Parathyroid adenoma (tissue), 2 donors: Measurements from ENCODE around the gene COMMD6.

Source experiments
- H2AFZ ChIP-seq: fragments of 300-600 bp; sonication (generic); one replicate; pipeline ENCODE4 v1.7.0; 2017; ENCODE audit warnings: antibody characterized with exemption, mild to moderate bottlenecking
- H3K27ac ChIP-seq: fragments of 300-600 bp; sonication (generic); one replicate; pipeline ENCODE4 v1.7.0; 2017
- H3K27me3 ChIP-seq: fragments of 300-600 bp; sonication (generic); one replicate; pipeline ENCODE4 v1.7.0; 2017; ENCODE audit warnings: low read length; ENCODE audit not compliant: control insufficient read depth, insufficient read depth
- H3K36me3 ChIP-seq: fragments of 300-600 bp; sonication (generic); one replicate; pipeline ENCODE4 v1.7.0; 2017; ENCODE audit warnings: low read length; ENCODE audit not compliant: control insufficient read depth, insufficient read depth
- H3K4me1 ChIP-seq: fragments of 300-600 bp; sonication (generic); one replicate; pipeline ENCODE4 v1.7.0; 2017; ENCODE audit warnings: control low read depth
- H3K4me2 ChIP-seq: fragments of 300-600 bp; sonication (generic); one replicate; pipeline ENCODE4 v1.7.0; 2017; ENCODE audit warnings: low read length
- H3K4me3 ChIP-seq: fragments of 300-600 bp; sonication (generic); one replicate; pipeline ENCODE4 v1.7.0; 2017; ENCODE audit warnings: low read depth, low read length
- H3K79me2 ChIP-seq: fragments of 300-600 bp; sonication (generic); one replicate; pipeline ENCODE4 v1.7.0; 2017; ENCODE audit warnings: control low read depth
- H3K9ac ChIP-seq: fragments of 300-600 bp; sonication (generic); one replicate; pipeline ENCODE4 v1.7.0; 2017; ENCODE audit warnings: mild to moderate bottlenecking
- H3K9me3 ChIP-seq: fragments of 300-600 bp; sonication (generic); one replicate; pipeline ENCODE4 v1.7.0; 2017; ENCODE audit warnings: low read length; ENCODE audit not compliant: control insufficient read depth
- CTCF ChIP-seq: fragments of 300-600 bp; sonication (generic); IDR thresholded peaks from one replicate; pipeline ENCODE4 v1.7.0; 2017; ENCODE audit warnings: antibody characterized with exemption, mild to moderate bottlenecking
- donor health status: primary hyperparathyroidism.

COMMD6 gene

GRCh38 chr13:75579529-75579928 lies 41.9 kb upstream of the COMMD6 start:
- H3K4me1 ChIP-seq: no peaks in the 10 kb centered on the region
- no peak overlapping the region for H2AFZ ChIP-seq
- no peak for TF ChIP-seq CTCF
- no peak overlapping the region for H3K9ac ChIP-seq
- no peaks in the 10 kb centered on the region for H3K9me3 ChIP-seq
- no peak overlapping the region for H3K4me3 ChIP-seq
- H3K27me3 ChIP-seq: no peaks in the 10 kb centered on the region
- no peaks in the 10 kb centered on the region for H3K36me3 ChIP-seq
- H3K27ac ChIP-seq: no peak overlapping the region
- no peaks in the 10 kb centered on the region for H3K79me2 ChIP-seq
- no peak overlapping the region for H3K4me2 ChIP-seq

- H3K9me3 ChIP-seq: no peaks in the 10 kb centered on the region
- H3K27me3 ChIP-seq: no peaks in the 10 kb centered on the region
- H3K27ac ChIP-seq: no peak overlapping the region
- peak overlapping the region; percentile 11 for H3K4me3 ChIP-seq
- H3K79me2 ChIP-seq: no peaks in the 10 kb centered on the region
- no peak for TF ChIP-seq CTCF
- H3K36me3 ChIP-seq: no peaks in the 10 kb centered on the region
- peak overlapping the region; percentile 29 for H3K4me2 ChIP-seq
- H3K4me1 ChIP-seq: no peaks in the 10 kb centered on the region
- no peak overlapping the region for H3K9ac ChIP-seq
- no peak overlapping the region for H2AFZ ChIP-seq
Observed at GRCh38 chr13:75569576-75569975, 31.9 kb upstream of the COMMD6 start.

- no peaks in the 10 kb centered on the region for H3K4me1 ChIP-seq
- no peaks in the 10 kb centered on the region for H3K36me3 ChIP-seq
- no peaks in the 10 kb centered on the region for H3K9me3 ChIP-seq
- H2AFZ ChIP-seq: no peak overlapping the region
- no peak overlapping the region for H3K9ac ChIP-seq
- no peaks in the 10 kb centered on the region for H3K27me3 ChIP-seq
- no peak overlapping the region for H3K4me3 ChIP-seq
- H3K27ac ChIP-seq: no peak overlapping the region
- no peaks in the 10 kb centered on the region for H3K79me2 ChIP-seq
- H3K4me2 ChIP-seq: no peak overlapping the region
- TF ChIP-seq CTCF: no peak
Observed at GRCh38 chr13:75566658-75567057, 29.0 kb upstream of the COMMD6 start.

GRCh38 chr13:75558145-75558840 lies 20.7 kb upstream of the COMMD6 start:
- H3K4me3 ChIP-seq: no peak overlapping the region
- no peaks in the 10 kb centered on the region for H3K79me2 ChIP-seq
- no peaks in the 10 kb centered on the region for H3K4me1 ChIP-seq
- no peaks in the 10 kb centered on the region for H3K27me3 ChIP-seq
- TF ChIP-seq CTCF: no peak
- H2AFZ ChIP-seq: no peak overlapping the region
- no peak overlapping the region for H3K27ac ChIP-seq
- no peaks in the 10 kb centered on the region for H3K9me3 ChIP-seq
- H3K4me2 ChIP-seq: no peak overlapping the region
- H3K36me3 ChIP-seq: no peaks in the 10 kb centered on the region
- H3K9ac ChIP-seq: no peak overlapping the region

GRCh38 chr13:75556961-75557360 lies 19.3 kb upstream of the COMMD6 start:
- Histone ChIP-seq H3K4me2 (no peak overlapping the region), H3K4me3 (no peak overlapping the region), H3K27ac (no peak overlapping the region), H3K9me3 (no peaks in the 10 kb centered on the region), H3K27me3 (no peaks in the 10 kb centered on the region), H2AFZ (no peak overlapping the region), H3K9ac (no peak overlapping the region), H3K79me2 (no peaks in the 10 kb centered on the region), H3K4me1 (no peaks in the 10 kb centered on the region), H3K36me3 (no peaks in the 10 kb centered on the region)
- TF ChIP-seq CTCF: no peak
